ENCODE measurements around the gene IRAK2. TPM values are rescaled to one million over a fixed set of nuclear protein-coding genes. Genes with fewer than 3 reads are reported as not detected.

Gene IRAK2
- total RNA-seq, 4 donors from 2014 or later, result 1.5 to 10.8 (median 4.7) TPM

- H3K4me1 ChIP-seq, result peaks cover 0 to 18% (median 5%) of the 10 kb centered on the region in 4 donors
- H3K27me3 ChIP-seq, result no peaks in the 10 kb centered on the region
- H3K36me3 ChIP-seq, result peaks cover 0 to 36% (median 0%) of the 10 kb centered on the region in 3 donors
- no peak overlapping the region for H3K4me3 ChIP-seq
- TF ChIP-seq POLR2A (IDR thresholded peaks at IDR 0.05), result no peak
- TF ChIP-seq EP300 (IDR thresholded peaks at IDR 0.05), result no peak
- no peak for TF ChIP-seq CTCF (IDR thresholded peaks at IDR 0.05)
- 85% methylated on average over 12 of the region's 12 CpGs for WGBS, 2 donors
- no peak overlapping the region for H3K27ac ChIP-seq
- H3K9me3 ChIP-seq, result no peaks in the 10 kb centered on the region
- no peak for DNase-seq (ENCODE audit: low spot score in 2 of 2)
Measured at GRCh38 chr3:10177737-10178136, 13.0 kb downstream of the IRAK2 start.

- no peak for DNase-seq (ENCODE audit: low spot score in 2 of 2)
- H3K27me3 ChIP-seq, result no peaks in the 10 kb centered on the region
- no peak overlapping the region for H3K27ac ChIP-seq
- no peaks in the 10 kb centered on the region for H3K9me3 ChIP-seq
- peaks cover 0 to 39% (median 0%) of the 10 kb centered on the region in 3 donors for H3K36me3 ChIP-seq
- no peak overlapping the region for H3K4me3 ChIP-seq
- no peak for TF ChIP-seq POLR2A (IDR thresholded peaks at IDR 0.05)
- TF ChIP-seq EP300 (IDR thresholded peaks at IDR 0.05), result no peak
- TF ChIP-seq CTCF (IDR thresholded peaks at IDR 0.05), result no peak
- H3K4me1 ChIP-seq, result peaks cover 0 to 6% (median 0%) of the 10 kb centered on the region in 4 donors
Measured at GRCh38 chr3:10178892-10179291, 14.2 kb downstream of the IRAK2 start.

GRCh38 chr3:10180289-10180688 lies 15.6 kb downstream of the IRAK2 start:
- no peak overlapping the region for H3K27ac ChIP-seq
- 85 to 94% methylated on average over 2 of the region's 2 CpGs for WGBS, 2 donors
- H3K27me3 ChIP-seq, result no peaks in the 10 kb centered on the region
- no peak for DNase-seq (ENCODE audit: low spot score in 2 of 2)
- no peak for TF ChIP-seq POLR2A (IDR thresholded peaks at IDR 0.05)
- no peak for TF ChIP-seq CTCF (IDR thresholded peaks at IDR 0.05)
- H3K4me1 ChIP-seq, result no peaks in the 10 kb centered on the region
- peaks cover 0 to 43% (median 0%) of the 10 kb centered on the region in 3 donors for H3K36me3 ChIP-seq
- H3K9me3 ChIP-seq, result no peaks in the 10 kb centered on the region
- no peak overlapping the region for H3K4me3 ChIP-seq

GRCh38 chr3:10180738-10181295 lies 16.1 kb downstream of the IRAK2 start:
- 77 to 79% methylated on average over 10 of the region's 10 CpGs for WGBS, 2 donors
- Histone ChIP-seq H3K9me3 (no peaks in the 10 kb centered on the region), H3K27ac (no peak overlapping the region), H3K4me3 (no peak overlapping the region), H3K36me3 (peaks cover 0 to 43% (median 0%) of the 10 kb centered on the region in 3 donors), H3K4me1 (peaks cover 0 to 3% (median 0%) of the 10 kb centered on the region in 4 donors), H3K27me3 (no peaks in the 10 kb centered on the region)
- DNase-seq (ENCODE audit: low spot score in 2 of 2), result no peak
- TF ChIP-seq EP300 (IDR thresholded peaks at IDR 0.05), result no peak
- TF ChIP-seq POLR2A (IDR thresholded peaks at IDR 0.05), result no peak
- no peak for TF ChIP-seq CTCF (IDR thresholded peaks at IDR 0.05)

GRCh38 chr3:10182950-10183349 lies 18.2 kb downstream of the IRAK2 start:
- Histone ChIP-seq H3K36me3 (peaks cover 0 to 33% (median 0%) of the 10 kb centered on the region in 3 donors), H3K4me3 (no peak overlapping the region), H3K9me3 (no peaks in the 10 kb centered on the region), H3K27me3 (no peaks in the 10 kb centered on the region), H3K4me1 (peaks cover 0 to 22% (median 3%) of the 10 kb centered on the region in 4 donors), H3K27ac (no peak overlapping the region)
- WGBS, 2 donors, result 82 to 93% methylated on average over 5 of the region's 5 CpGs
- no peak for DNase-seq (ENCODE audit: low spot score in 2 of 2)
- TF ChIP-seq EP300 (IDR thresholded peaks at IDR 0.05) (no peak), POLR2A (IDR thresholded peaks at IDR 0.05) (no peak), CTCF (IDR thresholded peaks at IDR 0.05) (no peak)
